ENCODE data around the gene MYO1F.

The MYO1F gene

GRCh38 chr19:8489561-8490394, 87.5 kb downstream of the MYO1F start:
- DNase-seq = no peak

DNA sequence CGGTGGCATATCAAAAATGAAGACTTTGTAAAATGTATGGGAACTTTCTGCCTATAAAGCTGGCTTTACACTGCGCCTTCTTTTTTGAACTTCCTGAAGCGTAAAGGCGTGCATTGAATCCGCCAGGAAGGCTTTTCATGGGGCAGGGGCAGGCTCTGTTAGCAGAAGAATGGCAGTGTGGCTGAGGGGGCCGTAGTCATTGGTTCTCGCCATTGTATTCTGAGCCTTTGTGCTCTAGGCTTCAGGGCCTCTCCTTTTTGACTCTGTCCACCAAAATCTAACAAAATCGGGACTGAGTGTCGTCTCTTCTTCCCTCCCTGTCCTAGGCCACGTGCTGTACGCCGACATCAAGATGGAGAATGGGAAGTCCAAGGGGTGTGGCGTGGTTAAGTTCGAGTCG, 88.9 kb downstream of the MYO1F start:
- no peak for DNase-seq

GRCh38 chr19:8487137-8487851, 89.9 kb downstream of the MYO1F start:
- no peak for DNase-seq

DNA sequence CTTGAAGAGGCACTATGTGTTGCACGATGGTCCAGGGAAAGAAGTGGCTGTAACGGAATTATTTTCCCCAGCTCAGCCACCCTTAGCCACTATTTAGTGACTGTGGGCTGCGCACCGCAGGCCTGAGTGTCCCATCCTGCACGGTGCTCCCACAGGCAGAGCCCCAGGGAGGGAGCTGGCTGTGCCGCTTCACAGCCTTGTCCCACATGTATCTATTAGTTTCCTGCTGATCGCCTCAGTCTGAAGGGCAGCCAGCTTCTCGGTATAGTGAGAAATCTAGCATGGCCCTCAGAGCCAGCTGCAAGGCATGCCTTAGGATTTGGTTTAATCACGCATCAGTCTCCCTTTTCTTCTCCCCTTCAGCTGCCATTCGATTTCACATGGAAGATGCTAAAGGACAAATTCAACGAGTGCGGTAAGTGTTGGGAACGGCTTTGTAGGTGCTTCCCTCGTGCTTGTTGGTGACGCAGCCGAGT, 90.5 kb downstream of the MYO1F start:
- no peak for DNase-seq

DNA sequence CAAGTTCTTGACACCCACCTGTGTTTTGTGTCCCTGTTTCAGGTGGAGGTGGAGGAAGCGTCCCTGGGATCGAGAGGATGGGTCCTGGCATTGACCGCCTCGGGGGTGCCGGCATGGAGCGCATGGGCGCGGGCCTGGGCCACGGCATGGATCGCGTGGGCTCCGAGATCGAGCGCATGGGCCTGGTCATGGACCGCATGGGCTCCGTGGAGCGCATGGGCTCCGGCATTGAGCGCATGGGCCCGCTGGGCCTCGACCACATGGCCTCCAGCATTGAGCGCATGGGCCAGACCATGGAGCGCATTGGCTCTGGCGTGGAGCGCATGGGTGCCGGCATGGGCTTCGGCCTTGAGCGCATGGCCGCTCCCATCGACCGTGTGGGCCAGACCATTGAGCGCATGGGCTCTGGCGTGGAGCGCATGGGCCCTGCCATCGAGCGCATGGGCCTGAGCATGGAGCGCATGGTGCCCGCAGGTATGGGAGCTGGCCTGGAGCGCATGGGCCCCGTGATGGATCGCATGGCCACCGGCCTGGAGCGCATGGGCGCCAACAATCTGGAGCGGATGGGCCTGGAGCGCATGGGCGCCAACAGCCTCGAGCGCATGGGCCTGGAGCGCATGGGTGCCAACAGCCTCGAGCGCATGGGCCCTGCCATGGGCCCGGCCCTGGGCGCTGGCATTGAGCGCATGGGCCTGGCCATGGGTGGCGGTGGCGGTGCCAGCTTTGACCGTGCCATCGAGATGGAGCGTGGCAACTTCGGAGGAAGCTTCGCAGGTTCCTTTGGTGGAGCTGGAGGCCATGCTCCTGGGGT, 91.5 kb downstream of the MYO1F start:
- no peak for DNase-seq

GRCh38 chr19:8484331-8484894, 92.8 kb downstream of the MYO1F start:
- DNase-seq = no peak

- no peak for DNase-seq
Measured at GRCh38 chr19:8483165-8483564, 94.1 kb downstream of the MYO1F start.

- DNase-seq = no peak
Measured at GRCh38 chr19:8482696-8483095, 94.5 kb downstream of the MYO1F start.

DNA sequence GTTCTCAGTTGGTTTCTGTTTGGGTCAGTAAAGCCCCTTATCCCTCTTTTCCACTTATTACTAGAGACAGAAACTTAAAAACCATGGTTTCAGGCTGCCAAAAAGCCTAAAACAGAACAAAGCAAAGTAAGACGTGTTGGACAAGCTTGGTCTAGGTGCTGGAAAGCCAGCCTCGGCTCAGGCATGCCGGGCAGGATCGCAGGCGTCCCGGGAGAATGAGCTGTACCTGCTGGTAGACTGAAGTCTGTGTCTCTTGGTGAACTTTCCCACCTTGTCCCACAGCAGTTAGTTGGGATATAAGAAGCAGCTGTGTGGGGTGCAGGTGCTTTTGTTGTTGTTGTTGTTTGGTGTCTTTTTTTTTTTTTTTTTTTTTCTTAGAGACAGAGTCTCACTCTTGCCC, 95.6 kb downstream of the MYO1F start:
- DNase-seq = no peak

GRCh38 chr19:8481201-8481600, 96.0 kb downstream of the MYO1F start:
- no peak for DNase-seq

DNA sequence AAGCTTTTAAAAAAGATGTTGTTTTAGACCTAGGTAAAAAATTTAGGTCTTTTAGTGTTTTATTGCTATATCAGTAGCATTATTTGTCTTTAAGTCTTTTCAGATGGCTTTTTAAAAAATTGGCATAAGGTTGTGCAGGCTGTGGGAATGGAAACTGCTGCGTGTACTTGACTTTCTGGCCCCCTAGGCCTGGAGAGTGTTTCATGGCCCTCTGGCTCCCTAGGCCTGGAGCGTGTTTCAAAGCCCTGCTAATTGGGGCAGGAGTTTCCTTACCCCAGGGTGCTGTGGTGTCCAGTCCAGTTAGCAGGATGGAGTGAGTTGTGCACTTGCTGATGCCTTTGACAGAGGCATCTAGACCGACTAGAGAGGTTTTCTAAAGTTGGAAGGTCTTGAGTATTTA, 98.6 kb downstream of the MYO1F start:
- no peak for DNase-seq

- no peak for DNase-seq
Measured at GRCh38 chr19:8477889-8478288, 99.4 kb downstream of the MYO1F start.

GRCh38 chr19:8476524-8476923, 100.7 kb downstream of the MYO1F start:
- no peak for DNase-seq

DNA sequence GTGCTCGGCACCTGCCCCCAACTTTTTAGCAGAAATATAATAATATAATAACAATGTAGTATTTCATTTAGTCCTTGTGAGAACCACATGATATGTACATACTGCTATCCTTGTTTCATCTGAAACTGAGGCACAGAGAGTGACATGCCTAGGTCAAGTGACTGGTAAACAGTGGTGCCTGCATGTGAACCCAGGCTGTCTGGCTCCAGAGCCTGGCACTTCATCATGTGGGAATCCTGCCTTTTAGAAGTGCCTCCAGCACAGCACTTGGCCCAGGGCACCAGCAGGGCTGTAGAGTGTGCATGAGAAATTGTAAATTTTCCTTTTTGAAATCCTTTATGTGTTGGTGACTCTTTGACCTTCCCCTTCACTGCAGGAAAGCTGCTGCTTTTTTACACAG, 102.2 kb downstream of the MYO1F start:
- no peak for DNase-seq

DNA sequence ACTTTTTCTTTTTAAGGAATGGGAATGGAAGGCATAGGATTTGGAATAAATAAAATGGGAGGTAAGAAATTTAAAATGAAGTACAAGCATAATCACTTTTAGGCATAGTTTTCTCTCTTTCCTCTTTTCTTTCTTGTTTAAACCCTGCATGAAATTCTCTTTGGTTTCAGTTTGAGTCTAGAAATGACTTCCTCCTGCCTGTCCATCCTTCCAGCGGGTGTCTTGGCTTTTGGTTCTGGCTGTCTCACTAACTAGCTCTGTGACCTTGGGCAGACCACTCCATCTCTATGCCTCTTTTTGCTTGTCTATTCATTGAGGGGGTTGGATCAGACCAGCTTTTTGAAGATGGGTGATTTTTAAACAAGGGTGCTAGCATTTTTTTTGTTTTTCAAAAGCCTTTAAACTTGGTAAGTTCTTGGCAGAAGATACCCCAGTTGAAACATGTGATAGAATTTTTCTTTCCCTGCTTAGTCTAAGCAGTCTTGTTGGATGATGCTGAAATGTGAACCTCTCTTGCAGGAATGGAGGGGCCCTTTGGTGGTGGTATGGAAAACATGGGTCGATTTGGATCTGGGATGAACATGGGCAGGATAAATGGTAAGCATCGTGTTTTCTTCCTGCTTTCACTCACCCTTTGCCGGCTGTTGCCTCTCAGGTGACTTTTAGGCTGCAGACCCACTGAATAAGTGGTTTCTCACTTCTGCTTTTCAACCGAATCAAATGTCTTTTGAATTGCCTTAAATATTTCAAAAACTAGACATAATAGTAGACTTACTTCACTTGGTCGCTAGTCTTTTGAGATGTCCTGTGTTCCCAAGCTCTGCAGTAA, 103.4 kb downstream of the MYO1F start:
- DNase-seq = no peak
